Chondrocyte (in vitro differentiated cells): ENCODE data around the gene CAPN15. TPM values are rescaled to one million over a fixed set of nuclear protein-coding genes. Genes with fewer than 3 reads are reported as not detected.

Experiments
- DNase-seq: peaks from one replicate; pipeline ENCODE4 v3.0.0; 2021; ENCODE audit warnings: mixed read lengths, low spot score
- H3K27ac Mint-ChIP-seq: one replicate; pipeline ENCODE4 v1.8.0; 2021; ENCODE audit warnings: mild to moderate bottlenecking, moderate library complexity, mixed read lengths; ENCODE audit not compliant: unreplicated experiment
- H3K27me3 Mint-ChIP-seq: 2 replicates; pipeline ENCODE4 v1.8.0; 2021; ENCODE audit warnings: low read depth, mixed read lengths
- H3K36me3 Mint-ChIP-seq: 2 replicates; pipeline ENCODE4 v1.8.0; 2021; ENCODE audit warnings: low read depth, mixed read lengths
- H3K4me1 Mint-ChIP-seq: 2 replicates; pipeline ENCODE4 v1.8.0; 2021; ENCODE audit warnings: low read depth, mild to moderate bottlenecking, mixed read lengths
- H3K4me3 Mint-ChIP-seq: one replicate; pipeline ENCODE4 v1.8.0; 2021; ENCODE audit warnings: mild to moderate bottlenecking, moderate library complexity, mixed read lengths; ENCODE audit not compliant: unreplicated experiment
- H3K9me3 Mint-ChIP-seq: 2 replicates; pipeline ENCODE4 v1.8.0; 2021; ENCODE audit warnings: low read depth, mixed read lengths
- total RNA-seq: library from RNA; stranded (reverse); gene quantifications from 3 replicates; pipeline ENCODE4 v1.2.1, GENCODE V29; 2021
- TF ChIP-seq, protein P1 (sequence below): fragments of 200-600 bp; sonication (generic); IDR thresholded peaks from 2 replicates; pipeline ENCODE4 v1.5.0; 2021; ENCODE audit warnings: antibody characterized with exemption, mild to moderate bottlenecking, moderate library complexity

Gene CAPN15
- total RNA-seq, 1 donor from 2014 or later: 28.8 TPM

DNA sequence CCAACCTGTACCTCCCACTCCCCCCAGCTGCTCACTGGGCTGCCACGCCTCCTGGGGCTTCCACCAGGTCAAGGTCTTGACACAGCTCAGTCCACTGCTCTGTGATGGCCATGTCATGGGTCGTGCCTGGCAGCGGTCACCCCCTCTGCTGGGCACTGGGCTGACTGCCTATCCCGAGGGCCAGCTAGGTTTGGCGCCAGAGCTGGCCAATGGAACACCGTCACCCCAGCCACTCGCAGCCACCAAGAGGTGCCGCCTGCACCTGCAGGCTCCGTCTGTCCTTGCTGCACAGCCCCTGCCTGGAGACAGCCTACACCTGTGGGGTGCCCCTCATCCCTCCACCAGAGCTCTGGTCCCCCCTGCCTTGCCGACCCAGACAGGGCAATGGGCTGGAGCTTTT is 57.8 kb downstream of the CAPN15 start:
- no peaks in the 10 kb centered on the region for H3K9me3 Mint-ChIP-seq
- H3K4me1 Mint-ChIP-seq: peaks cover 23% of the 10 kb centered on the region
- H3K4me3 Mint-ChIP-seq: no peak overlapping the region

DNA sequence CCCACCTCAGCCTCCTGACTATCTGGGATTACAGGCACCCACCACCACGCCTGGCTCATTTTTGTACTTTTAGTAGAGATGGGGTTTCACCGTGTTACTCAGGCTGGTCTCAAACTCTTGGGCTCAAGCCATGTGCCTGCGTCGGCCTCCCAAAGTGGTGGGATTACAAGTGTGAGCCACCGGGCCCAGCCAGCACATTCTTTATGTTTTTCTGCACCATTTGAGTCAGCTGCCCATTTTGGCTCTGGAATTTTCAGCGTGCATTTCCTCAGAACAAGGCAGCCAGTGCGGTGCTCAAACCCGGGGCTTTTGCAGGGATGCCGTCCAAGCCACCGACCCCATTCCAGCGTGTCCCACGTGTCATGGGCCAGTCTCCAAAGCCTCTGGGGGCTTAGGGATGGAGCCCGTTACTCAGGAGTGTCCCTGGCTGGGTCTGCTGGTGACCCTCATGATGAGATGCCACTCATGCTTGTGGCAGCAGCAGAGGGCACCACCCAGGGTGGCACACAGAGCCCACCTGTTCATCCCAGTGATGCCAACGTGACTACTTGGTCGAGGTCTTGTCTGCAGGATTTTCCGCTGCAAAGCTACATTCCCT is 58.6 kb downstream of the CAPN15 start:
- no peaks in the 10 kb centered on the region for H3K9me3 Mint-ChIP-seq
- H3K4me1 Mint-ChIP-seq: peaks cover 31% of the 10 kb centered on the region
- TF ChIP-seq, protein P1, sequence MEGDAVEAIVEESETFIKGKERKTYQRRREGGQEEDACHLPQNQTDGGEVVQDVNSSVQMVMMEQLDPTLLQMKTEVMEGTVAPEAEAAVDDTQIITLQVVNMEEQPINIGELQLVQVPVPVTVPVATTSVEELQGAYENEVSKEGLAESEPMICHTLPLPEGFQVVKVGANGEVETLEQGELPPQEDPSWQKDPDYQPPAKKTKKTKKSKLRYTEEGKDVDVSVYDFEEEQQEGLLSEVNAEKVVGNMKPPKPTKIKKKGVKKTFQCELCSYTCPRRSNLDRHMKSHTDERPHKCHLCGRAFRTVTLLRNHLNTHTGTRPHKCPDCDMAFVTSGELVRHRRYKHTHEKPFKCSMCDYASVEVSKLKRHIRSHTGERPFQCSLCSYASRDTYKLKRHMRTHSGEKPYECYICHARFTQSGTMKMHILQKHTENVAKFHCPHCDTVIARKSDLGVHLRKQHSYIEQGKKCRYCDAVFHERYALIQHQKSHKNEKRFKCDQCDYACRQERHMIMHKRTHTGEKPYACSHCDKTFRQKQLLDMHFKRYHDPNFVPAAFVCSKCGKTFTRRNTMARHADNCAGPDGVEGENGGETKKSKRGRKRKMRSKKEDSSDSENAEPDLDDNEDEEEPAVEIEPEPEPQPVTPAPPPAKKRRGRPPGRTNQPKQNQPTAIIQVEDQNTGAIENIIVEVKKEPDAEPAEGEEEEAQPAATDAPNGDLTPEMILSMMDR: no peak
- H3K27ac Mint-ChIP-seq: no peak overlapping the region
- no peaks in the 10 kb centered on the region for H3K36me3 Mint-ChIP-seq
- no peak overlapping the region for H3K4me3 Mint-ChIP-seq
- H3K27me3 Mint-ChIP-seq: no peaks in the 10 kb centered on the region
- DNase-seq: no peak

More for the DNA sequence above, 57.8 kb downstream of the CAPN15 start:
- Mint-ChIP-seq H3K27ac (no peak overlapping the region), H3K36me3 (no peaks in the 10 kb centered on the region), H3K27me3 (no peaks in the 10 kb centered on the region)
- TF ChIP-seq, protein P1: peak; percentile 8
- no peak for DNase-seq

DNA sequence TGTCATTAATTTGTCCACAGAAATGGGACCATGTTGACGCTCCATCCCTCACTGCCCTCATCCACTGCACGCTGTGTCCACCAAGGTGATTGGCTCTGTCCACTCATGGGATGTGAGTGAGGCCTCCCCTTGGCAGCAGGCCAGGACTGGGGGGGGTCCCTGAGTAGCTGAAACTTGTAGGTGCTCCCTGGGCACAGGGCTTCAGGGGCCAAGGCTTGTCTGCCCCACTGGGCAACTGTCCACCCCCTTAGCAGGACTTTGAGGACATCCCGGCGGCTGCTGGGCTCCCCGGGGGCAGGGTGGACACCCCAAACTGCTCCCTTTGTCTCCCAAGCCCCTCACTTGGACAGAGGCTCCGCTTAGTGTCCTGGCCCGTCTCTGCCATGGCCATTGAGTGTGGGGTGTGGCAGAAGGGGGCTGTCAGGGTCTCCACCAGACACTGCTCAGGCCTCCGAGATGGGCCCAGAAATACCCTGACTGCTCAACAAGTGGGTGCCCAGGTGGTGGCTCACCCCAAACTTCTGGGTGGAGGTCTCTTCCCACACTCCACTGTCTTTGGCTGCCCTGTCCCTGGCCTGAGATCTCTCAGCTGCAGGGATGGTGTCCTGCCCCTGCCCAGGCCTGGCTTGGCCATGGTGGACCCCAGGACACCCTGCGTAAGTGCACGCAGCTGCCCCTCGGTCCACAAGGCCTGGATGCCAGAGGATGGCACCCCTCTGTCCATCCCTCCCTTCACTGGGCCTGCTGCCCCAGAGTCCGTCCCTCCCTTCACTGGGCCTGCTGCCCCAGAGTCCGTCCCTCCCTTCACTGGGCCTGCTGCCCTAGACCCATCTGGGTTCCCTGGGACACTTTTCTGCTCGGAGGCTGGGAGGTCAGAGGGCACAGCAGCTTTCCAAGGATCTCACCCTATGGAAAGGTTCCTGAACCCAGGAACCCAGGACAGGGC is 59.4 kb downstream of the CAPN15 start:
- Mint-ChIP-seq H3K9me3 (no peaks in the 10 kb centered on the region), H3K36me3 (no peaks in the 10 kb centered on the region), H3K27me3 (no peaks in the 10 kb centered on the region), H3K4me3 (peak overlapping the region; percentile 95), H3K27ac (peak overlapping the region; percentile 82), H3K4me1 (peaks cover 39% of the 10 kb centered on the region)
- TF ChIP-seq, protein P1: no peak
- DNase-seq: no peak

DNA sequence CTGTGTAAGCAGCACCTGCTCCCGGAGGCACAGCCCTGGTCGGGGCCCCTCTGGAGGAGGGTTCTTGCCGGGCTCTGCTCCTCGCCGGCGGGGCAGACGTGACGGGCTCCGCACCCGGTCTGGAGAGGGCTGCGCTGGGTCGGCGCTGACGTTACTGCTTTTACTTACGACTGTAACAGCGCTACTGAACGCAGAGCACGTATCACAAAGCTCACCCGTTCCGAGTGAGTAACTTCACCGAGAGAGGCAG is 61.1 kb downstream of the CAPN15 start:
- peak overlapping the region; percentile 95 for H3K4me3 Mint-ChIP-seq
- no peaks in the 10 kb centered on the region for H3K27me3 Mint-ChIP-seq
- no peaks in the 10 kb centered on the region for H3K9me3 Mint-ChIP-seq
- TF ChIP-seq, protein P1: no peak
- DNase-seq: no peak
- peaks cover 42% of the 10 kb centered on the region for H3K4me1 Mint-ChIP-seq
- peak overlapping the region; percentile 98 for H3K27ac Mint-ChIP-seq
- no peaks in the 10 kb centered on the region for H3K36me3 Mint-ChIP-seq

DNA sequence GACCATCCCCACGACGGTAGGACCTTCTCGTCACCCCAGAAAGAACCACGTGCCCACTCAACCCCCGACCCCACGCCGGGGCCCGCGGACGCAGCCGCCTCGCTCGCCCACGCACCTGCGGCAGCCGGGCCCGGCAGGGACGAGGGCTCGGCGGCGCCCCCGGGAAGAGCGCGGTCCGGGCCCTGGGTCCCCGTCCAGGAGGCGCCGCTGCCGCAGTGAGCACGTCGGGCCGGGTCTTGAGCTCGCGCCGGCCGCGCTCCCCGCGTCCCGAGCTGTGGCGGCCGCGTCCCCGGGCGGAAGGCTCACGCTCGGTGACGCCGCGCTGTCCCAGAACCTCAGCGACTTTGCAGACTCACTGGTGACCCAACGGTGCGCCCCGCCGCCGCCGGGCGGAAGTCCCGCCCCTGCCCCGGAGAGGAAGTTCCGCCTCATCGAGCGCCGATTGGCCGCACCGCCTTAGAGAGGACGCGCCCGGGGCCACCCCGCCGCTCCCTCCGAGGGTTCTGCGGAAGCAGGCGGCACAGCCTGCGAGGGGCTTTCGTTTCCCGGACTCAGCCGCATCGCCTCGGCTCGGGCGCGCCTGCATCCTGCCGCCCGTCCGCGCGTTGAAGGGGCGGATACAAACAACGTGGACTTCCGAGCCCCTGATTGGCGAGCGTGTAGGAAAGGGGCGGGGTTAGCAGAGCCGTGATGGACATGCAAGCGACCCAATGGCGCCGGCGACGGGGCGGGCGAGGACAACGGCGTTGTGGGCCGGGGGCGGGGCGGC is 61.6 kb downstream of the CAPN15 start:
- H3K9me3 Mint-ChIP-seq: no peaks in the 10 kb centered on the region
- H3K27ac Mint-ChIP-seq: peak overlapping the region; percentile 100
- TF ChIP-seq, protein P1: no peak
- no peaks in the 10 kb centered on the region for H3K27me3 Mint-ChIP-seq
- H3K4me1 Mint-ChIP-seq: peaks cover 42% of the 10 kb centered on the region
- H3K4me3 Mint-ChIP-seq: peak overlapping the region; percentile 95
- no peak for DNase-seq
- H3K36me3 Mint-ChIP-seq: no peaks in the 10 kb centered on the region
